GM12878 (cell line): ENCODE results near the gene PSMD8. TPM values are rescaled to one million over a fixed set of nuclear protein-coding genes. Genes with fewer than 3 reads are reported as not detected.
A peak's percentile ranks its signal among the peaks of the same experiment; 100 is the strongest.

Experiments used
- ELK1 ChIP-seq: IDR thresholded peaks from 2 replicates; pipeline ENCODE4 v1.6.1; 2012; ENCODE audit warnings: low read depth, low read length, improper control_type of control experiment
- IRF5 ChIP-seq: fragments of 450-650 bp; IDR thresholded peaks from 2 replicates; pipeline ENCODE4 v1.6.1; 2017; ENCODE audit warnings: borderline replicate concordance
- KDM1A ChIP-seq: fragments of 200-600 bp; sonication (generic); IDR thresholded peaks from 2 replicates; pipeline ENCODE4 v1.6.1; 2016; ENCODE audit warnings: borderline replicate concordance
- NR2C2 ChIP-seq: IDR thresholded peaks from 2 replicates; pipeline ENCODE4 v1.6.1; 2011; ENCODE audit warnings: borderline replicate concordance, low read depth; ENCODE audit not compliant: control insufficient read depth, insufficient read length
- RBBP5 ChIP-seq: fragments of 200-600 bp; sonication (generic); conservative IDR thresholded peaks from 2 replicates; pipeline ENCODE4 v1.6.1; 2016
- SRF ChIP-seq, 2 experiments: IDR thresholded peaks; 2 replicates each; pipeline ENCODE4 v1.6.1; 2011; ENCODE audit warnings: low read depth in 2 of 2, low read length in 2 of 2, mild to moderate bottlenecking in 1 of 2, moderate library complexity in 1 of 2
- STAT3 ChIP-seq: IDR thresholded peaks from 2 replicates; pipeline ENCODE4 v1.6.1; 2011; ENCODE audit warnings: low read depth, low read length, improper control_type of control experiment
- TAF1 ChIP-seq: IDR thresholded peaks from 2 replicates; pipeline ENCODE4 v1.6.1; 2011; ENCODE audit warnings: mild to moderate bottlenecking, low read depth, low read length, borderline replicate concordance
- ZNF622 ChIP-seq: fragments of 450-650 bp; IDR thresholded peaks from 2 replicates; pipeline ENCODE4 v1.6.1; 2017; ENCODE audit warnings: mild to moderate bottlenecking, inconsistent platforms
- polyA plus RNA-seq, 11 experiments: library from polyadenylated mRNA; depleted of rRNA in 4 of 11; unstranded in 6 of 11; stranded (reverse) in 5 of 11; fragments of >200 nt; fragmentation: Nextera tagmentation in 4 of 11; fragmentation: Illumina TruSeq in 1 of 11; extraction: Ambion mirVana in 4 of 11; extraction: Trizol in 1 of 11; gene quantifications; 1 replicate in 1 of 11; 2 replicates in 10 of 11; pipeline versions ENCODE4 v1.2.1 to v1.2.3, GENCODE V29; 2011 to 2016; ENCODE audit warnings: inconsistent platforms in 2 of 11, missing spikeins in 2 of 11, low read depth in 1 of 11
- total RNA-seq, 4 experiments: library from RNA; depleted of rRNA in 3 of 4; stranded (reverse); fragments of >200 nt in 3 of 4; fragmentation: Illumina TruSeq in 1 of 4; extraction: Trizol in 1 of 4; gene quantifications; 2 replicates each; pipeline versions ENCODE4 v1.2.1 to v1.2.3, GENCODE V29; 2013 to 2021
- TF ChIP-seq, protein P1 (sequence below): IDR thresholded peaks from 2 replicates; pipeline ENCODE4 v1.6.1; 2012; ENCODE audit warnings: improper control_type of control experiment, low read depth, low read length; ENCODE audit not compliant: insufficient replicate concordance
- TF ChIP-seq, protein P2 (sequence below), 3 experiments: IDR thresholded peaks in 2 of 3; conservative IDR thresholded peaks in 1 of 3; 2 replicates each; pipeline ENCODE4 v1.5.1; 2011; ENCODE audit warnings: low read depth in 3 of 3, low read length in 3 of 3, mild to moderate bottlenecking in 3 of 3, control low read depth in 2 of 3, moderate library complexity in 2 of 3, inconsistent platforms in 1 of 3, mixed read lengths in 1 of 3; ENCODE audit not compliant: control insufficient read depth in 2 of 3, insufficient read depth in 1 of 3; ENCODE audit errors: extremely low read depth in 1 of 3
- TF ChIP-seq, protein P3 (sequence below): fragments of 450-650 bp; IDR thresholded peaks from 2 replicates; pipeline ENCODE4 v1.6.1; 2017; ENCODE audit warnings: mild to moderate bottlenecking, low read depth, inconsistent platforms; ENCODE audit not compliant: poor library complexity, severe bottlenecking

The PSMD8 gene
- total and polyA plus RNA-seq, 10 of the 15 experiments (the other 5 are each of a cell fraction or from before 2014, with no cell fraction given): 81.2 to 409 (median 268) TPM

GRCh38 chr19:38374332-38375097 is at the start of gene PSMD8 (continued):
- TF ChIP-seq, protein P1, sequence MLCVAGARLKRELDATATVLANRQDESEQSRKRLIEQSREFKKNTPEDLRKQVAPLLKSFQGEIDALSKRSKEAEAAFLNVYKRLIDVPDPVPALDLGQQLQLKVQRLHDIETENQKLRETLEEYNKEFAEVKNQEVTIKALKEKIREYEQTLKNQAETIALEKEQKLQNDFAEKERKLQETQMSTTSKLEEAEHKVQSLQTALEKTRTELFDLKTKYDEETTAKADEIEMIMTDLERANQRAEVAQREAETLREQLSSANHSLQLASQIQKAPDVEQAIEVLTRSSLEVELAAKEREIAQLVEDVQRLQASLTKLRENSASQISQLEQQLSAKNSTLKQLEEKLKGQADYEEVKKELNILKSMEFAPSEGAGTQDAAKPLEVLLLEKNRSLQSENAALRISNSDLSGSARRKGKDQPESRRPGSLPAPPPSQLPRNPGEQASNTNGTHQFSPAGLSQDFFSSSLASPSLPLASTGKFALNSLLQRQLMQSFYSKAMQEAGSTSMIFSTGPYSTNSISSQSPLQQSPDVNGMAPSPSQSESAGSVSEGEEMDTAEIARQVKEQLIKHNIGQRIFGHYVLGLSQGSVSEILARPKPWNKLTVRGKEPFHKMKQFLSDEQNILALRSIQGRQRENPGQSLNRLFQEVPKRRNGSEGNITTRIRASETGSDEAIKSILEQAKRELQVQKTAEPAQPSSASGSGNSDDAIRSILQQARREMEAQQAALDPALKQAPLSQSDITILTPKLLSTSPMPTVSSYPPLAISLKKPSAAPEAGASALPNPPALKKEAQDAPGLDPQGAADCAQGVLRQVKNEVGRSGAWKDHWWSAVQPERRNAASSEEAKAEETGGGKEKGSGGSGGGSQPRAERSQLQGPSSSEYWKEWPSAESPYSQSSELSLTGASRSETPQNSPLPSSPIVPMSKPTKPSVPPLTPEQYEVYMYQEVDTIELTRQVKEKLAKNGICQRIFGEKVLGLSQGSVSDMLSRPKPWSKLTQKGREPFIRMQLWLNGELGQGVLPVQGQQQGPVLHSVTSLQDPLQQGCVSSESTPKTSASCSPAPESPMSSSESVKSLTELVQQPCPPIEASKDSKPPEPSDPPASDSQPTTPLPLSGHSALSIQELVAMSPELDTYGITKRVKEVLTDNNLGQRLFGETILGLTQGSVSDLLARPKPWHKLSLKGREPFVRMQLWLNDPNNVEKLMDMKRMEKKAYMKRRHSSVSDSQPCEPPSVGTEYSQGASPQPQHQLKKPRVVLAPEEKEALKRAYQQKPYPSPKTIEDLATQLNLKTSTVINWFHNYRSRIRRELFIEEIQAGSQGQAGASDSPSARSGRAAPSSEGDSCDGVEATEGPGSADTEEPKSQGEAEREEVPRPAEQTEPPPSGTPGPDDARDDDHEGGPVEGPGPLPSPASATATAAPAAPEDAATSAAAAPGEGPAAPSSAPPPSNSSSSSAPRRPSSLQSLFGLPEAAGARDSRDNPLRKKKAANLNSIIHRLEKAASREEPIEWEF: no peak
- TF ChIP-seq KDM1A (no peak), IRF5 (no peak), RBBP5 (no peak), TAF1 (peak; percentile 99), STAT3 (no peak), NR2C2 (no peak), SRF (IDR thresholded peaks at IDR 0.05; ENCODE audit: low read depth in 2 of 2, low read length in 2 of 2) (0 out of 4 replicates have a peak, but pooled peaks of 1 of the 2 experiments have one; percentile 11), ZNF622 (no peak), ELK1 (peak; percentile 95)
- TF ChIP-seq, protein P2, sequence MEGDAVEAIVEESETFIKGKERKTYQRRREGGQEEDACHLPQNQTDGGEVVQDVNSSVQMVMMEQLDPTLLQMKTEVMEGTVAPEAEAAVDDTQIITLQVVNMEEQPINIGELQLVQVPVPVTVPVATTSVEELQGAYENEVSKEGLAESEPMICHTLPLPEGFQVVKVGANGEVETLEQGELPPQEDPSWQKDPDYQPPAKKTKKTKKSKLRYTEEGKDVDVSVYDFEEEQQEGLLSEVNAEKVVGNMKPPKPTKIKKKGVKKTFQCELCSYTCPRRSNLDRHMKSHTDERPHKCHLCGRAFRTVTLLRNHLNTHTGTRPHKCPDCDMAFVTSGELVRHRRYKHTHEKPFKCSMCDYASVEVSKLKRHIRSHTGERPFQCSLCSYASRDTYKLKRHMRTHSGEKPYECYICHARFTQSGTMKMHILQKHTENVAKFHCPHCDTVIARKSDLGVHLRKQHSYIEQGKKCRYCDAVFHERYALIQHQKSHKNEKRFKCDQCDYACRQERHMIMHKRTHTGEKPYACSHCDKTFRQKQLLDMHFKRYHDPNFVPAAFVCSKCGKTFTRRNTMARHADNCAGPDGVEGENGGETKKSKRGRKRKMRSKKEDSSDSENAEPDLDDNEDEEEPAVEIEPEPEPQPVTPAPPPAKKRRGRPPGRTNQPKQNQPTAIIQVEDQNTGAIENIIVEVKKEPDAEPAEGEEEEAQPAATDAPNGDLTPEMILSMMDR (IDR thresholded peaks at IDR 0.05 in 2 of 3, conservative IDR thresholded peaks at IDR 0.05 in 1 of 3; ENCODE audit: control insufficient read depth in 2 of 3, extremely low read depth in 1 of 3, insufficient read depth in 1 of 3, low read depth in 3 of 3, low read length in 3 of 3): peak in 2 of 3 experiments; percentile 19 to 42; a peak in 3 of 6 replicates
- TF ChIP-seq, protein P3, sequence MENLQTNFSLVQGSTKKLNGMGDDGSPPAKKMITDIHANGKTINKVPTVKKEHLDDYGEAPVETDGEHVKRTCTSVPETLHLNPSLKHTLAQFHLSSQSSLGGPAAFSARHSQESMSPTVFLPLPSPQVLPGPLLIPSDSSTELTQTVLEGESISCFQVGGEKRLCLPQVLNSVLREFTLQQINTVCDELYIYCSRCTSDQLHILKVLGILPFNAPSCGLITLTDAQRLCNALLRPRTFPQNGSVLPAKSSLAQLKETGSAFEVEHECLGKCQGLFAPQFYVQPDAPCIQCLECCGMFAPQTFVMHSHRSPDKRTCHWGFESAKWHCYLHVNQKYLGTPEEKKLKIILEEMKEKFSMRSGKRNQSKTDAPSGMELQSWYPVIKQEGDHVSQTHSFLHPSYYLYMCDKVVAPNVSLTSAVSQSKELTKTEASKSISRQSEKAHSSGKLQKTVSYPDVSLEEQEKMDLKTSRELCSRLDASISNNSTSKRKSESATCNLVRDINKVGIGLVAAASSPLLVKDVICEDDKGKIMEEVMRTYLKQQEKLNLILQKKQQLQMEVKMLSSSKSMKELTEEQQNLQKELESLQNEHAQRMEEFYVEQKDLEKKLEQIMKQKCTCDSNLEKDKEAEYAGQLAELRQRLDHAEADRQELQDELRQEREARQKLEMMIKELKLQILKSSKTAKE: peak; percentile 32
